Activated T-helper 17 cell treated with anti-CD3 and anti-CD28 coated beads, Interleukin-2, amount 50 U/mL, for 72 hours (primary cell): ENCODE data around the gene TRPV3. TPM values are rescaled to one million over a fixed set of nuclear protein-coding genes. Genes with fewer than 3 reads are reported as not detected.
"Not testable (repeated sequence)": the region's sequence is repeated elsewhere in the genome, so short reads cannot be mapped to it uniquely, and the experiment has no call there.

Experiments used
- ATAC-seq: fragments of 150-1000 bp; cut with Tn5 transposase; replicated peaks from 2 replicates; pipeline ENCODE4 v1.10.0; 2021; ENCODE audit warnings: mild to moderate bottlenecking, moderate library complexity
- H3K27ac Mint-ChIP-seq: one replicate; pipeline ENCODE4 v1.8.0; 2022; ENCODE audit warnings: mixed read lengths
- H3K27me3 Mint-ChIP-seq: one replicate; pipeline ENCODE4 v1.8.0; 2022; ENCODE audit warnings: mixed read lengths
- H3K36me3 Mint-ChIP-seq: one replicate; pipeline ENCODE4 v1.8.0; 2022; ENCODE audit warnings: low read depth, mild to moderate bottlenecking, mixed read lengths
- H3K4me1 Mint-ChIP-seq: one replicate; pipeline ENCODE4 v1.8.0; 2022; ENCODE audit warnings: mixed read lengths
- H3K4me3 Mint-ChIP-seq: one replicate; pipeline ENCODE4 v1.8.0; 2022; ENCODE audit warnings: mild to moderate bottlenecking, mixed read lengths
- H3K9me3 Mint-ChIP-seq: one replicate; pipeline ENCODE4 v1.8.0; 2022; ENCODE audit warnings: mixed read lengths
- total RNA-seq, 2 donors: library from RNA; stranded (reverse); gene quantifications; one replicate each; pipeline ENCODE4 v1.2.3, GENCODE V29; 2022

TRPV3 gene
- total RNA-seq, 2 donors from 2014 or later, result 0.86 to 3.5 TPM

- Mint-ChIP-seq H3K36me3 (no peaks in the 10 kb centered on the region), H3K27me3 (peaks cover 10% of the 10 kb centered on the region), H3K9me3 (no peaks in the 10 kb centered on the region), H3K4me3 (no peak overlapping the region), H3K27ac (no peak overlapping the region), H3K4me1 (peaks cover 3% of the 10 kb centered on the region)
- no peak for ATAC-seq
Measured at GRCh38 chr17:3472137-3472536, 85.5 kb downstream of the TRPV3 start.

DNA sequence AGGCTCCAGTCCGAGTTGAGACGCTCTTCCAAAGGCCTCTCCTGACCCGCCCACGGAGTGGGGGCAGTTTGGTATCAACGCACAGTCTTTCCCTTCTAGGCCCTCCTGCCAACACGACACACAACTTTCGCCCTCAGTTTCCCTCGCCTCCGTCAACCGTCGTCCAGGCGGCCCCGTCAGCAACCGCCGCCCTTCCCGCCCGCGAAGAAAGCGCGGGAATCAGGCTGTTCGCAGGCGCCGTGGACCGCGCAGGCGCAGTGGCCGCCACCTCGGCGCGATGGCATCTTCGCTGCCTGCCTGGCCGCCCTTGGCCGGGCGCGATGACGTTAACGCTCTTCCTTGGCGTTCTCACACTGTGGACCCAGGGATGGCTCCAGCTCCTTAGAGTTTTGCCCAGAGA, 86.0 kb downstream of the TRPV3 start, which contains the start of gene SPATA22:
Gene SPATA22, minus strand, starts transcription at position 221 of the 400 bp plus-strand sequence. CDS start 2,494 bp downstream, outside the sequence.
- no peaks in the 10 kb centered on the region for H3K9me3 Mint-ChIP-seq
- no peak for ATAC-seq
- no peaks in the 10 kb centered on the region for H3K36me3 Mint-ChIP-seq
- no peak within 1 kb of the TSS for H3K27ac Mint-ChIP-seq
- peaks cover 12% of the 10 kb centered on the region for H3K27me3 Mint-ChIP-seq
- H3K4me1 Mint-ChIP-seq, result peaks cover 3% of the 10 kb centered on the region
- H3K4me3 Mint-ChIP-seq, result no peak within 1 kb of the TSS

DNA sequence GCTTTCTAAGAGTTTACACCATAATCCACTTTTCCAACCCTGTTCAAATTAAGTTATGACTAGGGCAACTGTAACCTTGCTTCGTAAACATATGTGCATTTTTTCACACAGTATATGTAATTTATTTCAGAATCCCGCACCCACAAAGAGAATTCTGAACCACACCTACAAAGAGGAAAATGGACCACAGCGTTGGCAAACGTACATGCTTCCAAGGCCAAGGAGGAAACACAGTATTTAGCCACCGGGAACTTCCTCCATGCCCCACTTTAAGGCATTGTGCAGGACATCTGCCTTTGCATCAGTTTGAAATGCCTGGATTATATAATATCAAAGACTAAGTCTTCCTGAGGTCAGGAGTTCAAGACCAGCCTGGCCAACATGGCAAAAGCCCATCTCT, 88.1 kb downstream of the TRPV3 start:
- Mint-ChIP-seq H3K27ac (no peak overlapping the region), H3K4me1 (no peaks in the 10 kb centered on the region)
- no peak for ATAC-seq

GRCh38 chr17:3466355-3466754, 91.3 kb downstream of the TRPV3 start:
- not testable (repeated sequence) for H3K36me3 Mint-ChIP-seq, H3K27ac Mint-ChIP-seq, H3K9me3 Mint-ChIP-seq, H3K4me1 Mint-ChIP-seq, ATAC-seq, H3K4me3 Mint-ChIP-seq
- peaks cover 14% of the 10 kb centered on the region for H3K27me3 Mint-ChIP-seq

More for the DNA sequence above, 88.1 kb downstream of the TRPV3 start:
- no peaks in the 10 kb centered on the region for H3K36me3 Mint-ChIP-seq
- no peaks in the 10 kb centered on the region for H3K9me3 Mint-ChIP-seq
- H3K4me3 Mint-ChIP-seq, result no peak overlapping the region
- peaks cover 14% of the 10 kb centered on the region for H3K27me3 Mint-ChIP-seq

Other genes with a start within 250 kb of the TRPV3 start
- 1 to 10 TPM; 1.2 to 2.3 TPM for gene OR3A2, start 171.5 kb downstream of the TRPV3 start, total RNA-seq
- not detected for gene OR1E1, start 159.4 kb downstream of the TRPV3 start, total RNA-seq
- not detected for gene OR3A3, start 146.4 kb downstream of the TRPV3 start, total RNA-seq
- gene OR1E2, start 124.0 kb downstream of the TRPV3 start, total RNA-seq, result not detected
- gene SPATA22, start 86.0 kb downstream of the TRPV3 start, total RNA-seq, result not detected
- under 1 TPM in 1 of 2 donors, not detected in 1; 0.05 TPM for gene ASPA, start 81.8 kb downstream of the TRPV3 start, total RNA-seq
- gene TRPV1, start 51.6 kb upstream of the TRPV3 start, total RNA-seq, result 1 to 10 TPM; 3.7 to 3.9 TPM
- 10 to 100 TPM in 1 of 2 donors, 1 to 10 TPM in 1; 10.0 to 12.3 TPM for gene SHPK, start 78.4 kb upstream of the TRPV3 start, total RNA-seq
- gene CTNS, start 78.9 kb upstream of the TRPV3 start, total RNA-seq, result 10 to 100 TPM; 11.2 to 11.8 TPM
- gene TAX1BP3, start 110.8 kb upstream of the TRPV3 start, total RNA-seq, result 10 to 100 TPM; 13.0 to 15.1 TPM
- gene EMC6, start 111.0 kb upstream of the TRPV3 start, total RNA-seq, result 10 to 100 TPM; 28.9 to 58.8 TPM
- gene P2RX5, start 138.3 kb upstream of the TRPV3 start, total RNA-seq, result 10 to 100 TPM; 22.0 to 74.3 TPM
- gene HASPIN, start 166.1 kb upstream of the TRPV3 start, total RNA-seq, result 10 to 100 TPM; 12.4 to 21.5 TPM
- gene ITGAE, start 243.4 kb upstream of the TRPV3 start, total RNA-seq, result 10 to 100 TPM; 24.2 to 43.2 TPM